MM.1S (cell line): ENCODE results near the gene RANBP9.

Experiments used
- CTCF ChIP-seq: fragments of 300-600 bp; sonication (generic); IDR thresholded peaks from 2 replicates; pipeline ENCODE4 v1.5.1; 2016; ENCODE audit warnings: antibody characterized with exemption, low read length, mixed read lengths
- EZH2 ChIP-seq: fragments of 300-600 bp; sonication (generic); optimal IDR thresholded peaks from 2 replicates; pipeline ENCODE3; 2017; ENCODE audit warnings: low read depth, mild to moderate bottlenecking, antibody characterized with exemption, low read length, mixed read lengths

GRCh38 chr6:13689511-13690256, 22.0 kb downstream of the RANBP9 start:
- no peak for TF ChIP-seq CTCF
- no peak for TF ChIP-seq EZH2
